GM12872 (cell line): ENCODE data around the gene CSPG4.
A peak's percentile ranks its signal among the peaks of the same experiment; 100 is the strongest.

ENCODE experiments used
- CTCF ChIP-seq: IDR thresholded peaks from 3 replicates; pipeline ENCODE4 v1.5.1; 2011; ENCODE audit warnings: low read depth, mild to moderate bottlenecking, low read length, moderate library complexity; ENCODE audit not compliant: insufficient read depth

The CSPG4 gene

GRCh38 chr15:75738014-75738646, 25.5 kb upstream of the CSPG4 start:
- TF ChIP-seq CTCF: no peak

DNA sequence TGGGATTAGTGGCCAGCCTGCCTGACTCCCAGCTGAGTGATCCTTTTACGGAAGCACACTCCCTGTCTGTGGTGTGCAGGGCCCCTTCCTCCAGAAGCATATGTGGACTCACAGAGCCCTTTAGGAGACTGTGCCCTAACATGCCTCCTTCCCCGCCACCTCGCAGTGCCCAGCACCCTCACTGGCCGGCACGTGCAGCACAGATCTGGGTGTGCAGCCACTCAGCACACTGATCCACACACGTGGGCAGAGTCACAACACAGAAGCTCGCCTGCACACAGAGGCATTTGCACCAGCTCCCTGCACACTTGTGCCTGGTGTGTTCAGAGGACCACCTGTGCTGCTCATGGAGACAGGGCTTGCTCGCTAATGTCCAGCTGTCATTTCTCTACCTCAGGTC, 23.6 kb upstream of the CSPG4 start:
- TF ChIP-seq CTCF: no peak

DNA sequence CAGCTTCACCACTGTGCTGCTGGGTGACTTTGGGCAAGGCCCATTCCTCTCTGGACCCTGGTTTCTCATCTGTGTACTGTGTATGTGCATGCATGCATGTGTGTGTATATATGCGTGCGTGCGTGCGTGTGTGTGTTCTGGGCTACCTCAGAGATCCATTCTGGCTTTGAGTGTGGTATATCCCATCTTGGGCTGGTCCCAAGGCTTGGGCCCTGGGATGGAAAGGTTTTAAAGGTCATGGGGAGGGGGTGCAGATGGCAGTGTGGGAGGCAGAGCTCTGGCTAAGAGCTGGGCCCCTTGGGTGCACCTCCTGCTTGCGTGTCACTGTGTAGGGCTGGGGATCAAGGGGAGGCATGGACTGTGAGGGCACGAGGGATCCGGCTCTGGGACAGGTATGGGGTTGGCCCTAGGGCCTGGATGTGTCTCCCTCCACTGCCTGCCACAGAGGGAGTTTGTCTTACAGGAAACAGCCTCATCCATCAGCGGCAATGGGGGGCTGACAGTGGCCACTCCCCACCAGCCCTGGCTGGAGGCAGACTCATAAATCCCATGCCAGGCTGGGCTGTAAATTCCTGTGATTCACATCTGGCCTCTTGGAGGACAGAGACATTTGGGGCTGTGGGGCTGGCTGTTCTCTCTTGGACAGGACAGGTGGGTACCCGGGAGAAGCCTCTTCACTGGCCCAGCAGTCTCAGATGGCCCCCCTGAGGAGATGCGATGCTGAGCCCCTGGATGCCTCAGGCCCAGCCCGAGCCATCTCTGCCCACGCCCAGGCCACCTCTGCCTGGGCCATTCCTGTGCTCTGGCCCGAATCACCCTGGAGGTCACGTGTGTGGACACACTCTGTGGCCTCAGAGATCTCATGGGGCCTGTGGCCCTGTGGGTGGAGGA, 21.4 kb upstream of the CSPG4 start:
- TF ChIP-seq CTCF: no peak

DNA sequence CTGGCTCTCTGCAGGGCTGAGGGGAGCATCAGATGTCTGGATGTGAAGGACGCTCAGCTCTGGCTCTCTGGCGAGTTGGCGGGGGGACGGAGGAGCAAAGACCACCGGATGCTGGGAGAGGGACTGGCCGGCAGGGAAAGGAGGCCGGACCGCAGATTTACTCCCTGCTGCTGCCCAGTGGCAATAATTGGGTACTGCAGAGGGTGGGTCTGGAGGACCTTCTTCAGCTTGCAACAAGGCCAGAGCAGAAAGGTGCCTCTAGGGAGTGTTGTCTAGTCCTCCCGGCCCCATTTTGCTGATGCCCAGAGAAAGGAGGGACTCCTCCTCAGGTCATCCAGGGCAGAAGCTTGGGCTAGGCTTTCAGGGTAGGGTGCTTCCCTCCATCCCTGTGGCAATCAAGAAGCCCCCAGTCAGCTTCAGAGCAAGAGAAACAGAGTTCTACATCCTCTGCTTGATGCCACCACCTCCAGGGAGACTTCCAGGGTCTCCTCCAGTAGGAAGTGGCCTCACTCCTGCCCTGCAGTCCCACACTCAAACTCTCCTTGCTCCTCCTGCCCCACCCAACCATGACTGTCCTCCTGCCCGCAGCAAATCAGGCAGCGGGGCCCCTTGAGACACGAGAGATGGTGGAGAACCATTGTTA, 20.3 kb upstream of the CSPG4 start:
- TF ChIP-seq CTCF: peak; percentile 94

DNA sequence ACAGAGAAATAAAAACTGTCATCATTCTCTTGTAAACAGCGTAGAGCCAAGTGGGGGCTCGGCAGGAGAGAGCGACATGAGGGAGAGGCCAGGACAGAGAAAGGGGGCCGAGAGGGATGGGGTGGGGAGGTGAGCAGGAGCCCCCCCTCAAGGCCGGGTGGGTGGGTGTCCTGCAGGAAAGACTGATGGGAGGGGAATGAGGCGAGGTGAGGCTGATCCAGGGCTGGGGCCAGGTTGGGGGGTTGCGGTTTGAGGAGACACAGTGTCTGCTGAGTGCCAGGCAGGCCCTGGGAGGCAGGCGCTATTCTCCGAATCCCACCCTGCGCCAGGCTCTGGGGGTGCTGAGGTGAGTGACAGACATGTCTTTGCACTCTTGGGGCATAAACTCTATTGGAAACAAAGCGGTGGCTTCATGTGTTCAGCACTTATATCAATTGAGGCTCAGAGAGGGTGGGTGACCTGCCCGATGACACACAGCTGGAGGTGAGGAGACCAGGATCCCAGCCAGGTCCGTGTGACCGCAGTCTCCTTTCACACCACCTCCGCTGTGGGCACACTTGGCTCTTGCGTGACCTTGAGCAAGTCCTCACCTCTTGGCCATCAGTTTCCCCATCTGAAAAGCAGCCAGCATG, 19.6 kb upstream of the CSPG4 start:
- TF ChIP-seq CTCF: no peak

- TF ChIP-seq CTCF: 0 out of 3 replicates have a peak, but pooled peaks have one; percentile 10
Observed at GRCh38 chr15:75731248-75732151, 18.9 kb upstream of the CSPG4 start.
